Measurements from ENCODE around the gene MKS1. TPM values are rescaled to one million over a fixed set of nuclear protein-coding genes. Genes with fewer than 3 reads are reported as not detected.

Gene MKS1
- polyA plus RNA-seq, 2 of the 4 experiments (the other 2 are of a cell fraction) = 16.2 to 18.6 TPM

DNA sequence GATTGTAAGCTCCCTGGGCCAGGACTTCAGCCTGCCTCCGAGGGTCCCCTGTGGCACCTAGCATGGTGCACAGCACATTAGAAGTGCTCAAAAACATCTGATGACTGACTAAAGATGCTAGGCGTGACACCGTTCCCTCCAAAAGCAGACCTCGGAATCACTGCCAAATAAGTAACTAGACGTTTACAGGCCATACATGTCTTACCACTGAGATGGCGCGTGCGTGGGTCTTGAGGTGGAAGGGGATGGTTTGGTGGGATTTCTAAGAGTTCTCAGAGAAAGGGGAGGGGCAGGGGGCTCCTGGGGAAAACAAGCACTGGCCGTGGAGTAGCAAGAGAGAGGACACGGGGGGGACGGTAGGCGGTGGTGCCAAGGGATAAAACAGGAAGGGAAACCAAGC lies 49.3 kb upstream of the MKS1 start:
- DNase-seq (ENCODE audit: low read depth in 1 of 2, low spot score in 1 of 2) = no peak
- CTCF ChIA-PET = interaction anchor here (0.7 to 2.2 kb wide), 4 partner anchors 9 to 47 kb away, joined by 3 to 12 read pairs (median 4); no protein-coding TSS in a partner anchor

DNA sequence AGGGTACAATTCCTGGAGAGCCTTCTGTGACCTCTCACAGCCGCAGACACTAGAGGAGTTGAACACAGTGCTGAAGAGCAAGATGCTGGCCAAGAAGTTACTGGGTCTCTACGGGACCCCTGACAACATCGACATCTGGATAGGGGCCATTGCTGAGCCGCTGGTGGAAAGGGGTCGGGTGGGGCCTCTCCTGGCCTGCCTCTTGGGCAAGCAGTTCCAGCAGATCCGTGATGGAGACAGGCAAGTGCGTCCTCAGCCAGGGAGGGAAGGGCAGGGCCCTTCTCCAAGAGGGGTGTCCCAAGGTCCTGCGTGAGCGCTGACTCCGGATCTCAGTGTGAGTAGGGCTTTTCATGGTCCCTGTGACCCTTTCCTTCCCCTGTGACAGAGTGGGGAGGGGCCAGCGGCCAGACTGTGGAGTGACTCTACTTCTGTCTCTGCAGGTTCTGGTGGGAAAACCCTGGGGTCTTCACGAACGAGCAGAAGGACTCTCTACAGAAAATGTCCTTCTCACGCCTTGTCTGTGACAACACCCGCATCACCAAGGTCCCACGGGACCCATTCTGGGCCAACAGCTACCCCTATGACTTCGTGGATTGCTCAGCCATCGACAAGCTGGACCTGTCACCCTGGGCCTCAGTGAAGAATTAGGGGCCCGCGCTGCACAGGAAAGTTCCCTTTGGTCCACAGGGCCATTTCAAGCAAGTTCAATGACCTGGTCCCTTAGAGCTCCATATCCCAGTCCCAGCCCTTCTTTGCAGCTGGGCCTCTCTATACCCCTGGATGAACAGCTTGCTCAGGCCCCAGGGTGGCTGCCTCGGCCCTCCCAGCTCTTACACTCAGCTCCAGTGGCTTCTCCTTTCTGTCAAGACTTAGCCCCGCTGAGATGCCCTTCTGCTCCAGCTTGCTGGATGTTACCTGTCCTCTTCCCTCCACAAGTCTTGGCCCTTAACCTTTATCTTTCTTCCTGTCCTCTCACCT lies 48.6 kb upstream of the MKS1 start:
- FAIRE-seq (no peak), ATAC-seq (no peak), DNase-seq (ENCODE audit: low read depth in 1 of 2, low spot score in 1 of 2) (no peak)
- no peak overlapping the region for H3K27ac ChIP-seq
- TF ChIP-seq, protein P1, sequence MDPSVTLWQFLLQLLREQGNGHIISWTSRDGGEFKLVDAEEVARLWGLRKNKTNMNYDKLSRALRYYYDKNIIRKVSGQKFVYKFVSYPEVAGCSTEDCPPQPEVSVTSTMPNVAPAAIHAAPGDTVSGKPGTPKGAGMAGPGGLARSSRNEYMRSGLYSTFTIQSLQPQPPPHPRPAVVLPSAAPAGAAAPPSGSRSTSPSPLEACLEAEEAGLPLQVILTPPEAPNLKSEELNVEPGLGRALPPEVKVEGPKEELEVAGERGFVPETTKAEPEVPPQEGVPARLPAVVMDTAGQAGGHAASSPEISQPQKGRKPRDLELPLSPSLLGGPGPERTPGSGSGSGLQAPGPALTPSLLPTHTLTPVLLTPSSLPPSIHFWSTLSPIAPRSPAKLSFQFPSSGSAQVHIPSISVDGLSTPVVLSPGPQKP (IDR thresholded peaks at IDR 0.05; ENCODE audit: low read depth, low read length) = no peak
- no peak for TF ChIP-seq SMC3 (IDR thresholded peaks at IDR 0.05)
- no peak overlapping the region for H3K4me2 ChIP-seq
- no peak overlapping the region for H3K4me3 ChIP-seq
- no peaks in the 10 kb centered on the region for H3K4me1 ChIP-seq
- H3K9me3 ChIP-seq = no peaks in the 10 kb centered on the region
- 44% methylated on average over 22 of the region's 22 CpGs for WGBS (ENCODE audit: missing lambda C conversion rate)
- ChIA-PET POLR2A (no interaction called here), CTCF (interaction anchor here (0.7 to 2.2 kb wide), 4 partner anchors 9 to 47 kb away, joined by 3 to 12 read pairs (median 4); no protein-coding TSS in a partner anchor)

More for the DNA sequence above, 49.3 kb upstream of the MKS1 start:
- POLR2A ChIA-PET = no interaction called here
- 69% methylated on average over 12 of the region's 12 CpGs for WGBS (ENCODE audit: missing lambda C conversion rate)
- Histone ChIP-seq H3K27ac (no peak overlapping the region), H3K4me3 (no peak overlapping the region), H3K9me3 (no peaks in the 10 kb centered on the region), H3K4me1 (no peaks in the 10 kb centered on the region), H3K4me2 (no peak overlapping the region)
- FAIRE-seq (no peak), ATAC-seq (no peak)
- TF ChIP-seq RCOR1 (IDR thresholded peaks at IDR 0.05; ENCODE audit: low read depth, low read length) = no peak
- no peak for TF ChIP-seq HDAC2 (IDR thresholded peaks at IDR 0.05)
- TF ChIP-seq JUNB (IDR thresholded peaks at IDR 0.05) = no peak
- TF ChIP-seq ZC3H11A (IDR thresholded peaks at IDR 0.05) = no peak
- no peak for TF ChIP-seq EP300 (IDR thresholded peaks at IDR 0.05)
- no peak for TF ChIP-seq ESRRA (IDR thresholded peaks at IDR 0.05; ENCODE audit: borderline replicate concordance, low read length)
- no peak for TF ChIP-seq EHMT2 (IDR thresholded peaks at IDR 0.05; ENCODE audit: low read depth)
- TF ChIP-seq KDM1A (IDR thresholded peaks at IDR 0.05; ENCODE audit: low read depth) = no peak
- TF ChIP-seq, protein P2, sequence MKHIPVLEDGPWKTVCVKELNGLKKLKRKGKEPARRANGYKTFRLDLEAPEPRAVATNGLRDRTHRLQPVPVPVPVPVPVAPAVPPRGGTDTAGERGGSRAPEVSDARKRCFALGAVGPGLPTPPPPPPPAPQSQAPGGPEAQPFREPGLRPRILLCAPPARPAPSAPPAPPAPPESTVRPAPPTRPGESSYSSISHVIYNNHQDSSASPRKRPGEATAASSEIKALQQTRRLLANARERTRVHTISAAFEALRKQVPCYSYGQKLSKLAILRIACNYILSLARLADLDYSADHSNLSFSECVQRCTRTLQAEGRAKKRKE (CRISPR knock-in tag; IDR thresholded peaks at IDR 0.05; ENCODE audit: low read depth) = no peak
- no peak for TF ChIP-seq EHF (CRISPR knock-in tag; IDR thresholded peaks at IDR 0.05)
- TF ChIP-seq HOXB5 (CRISPR knock-in tag; IDR thresholded peaks at IDR 0.05) = no peak
- no peak for TF ChIP-seq ZFP36 (IDR thresholded peaks at IDR 0.05; ENCODE audit: borderline replicate concordance, partially characterized antibody)
- no peak for TF ChIP-seq TFCP2L1 (CRISPR knock-in tag; IDR thresholded peaks at IDR 0.05)
- no peak for TF ChIP-seq HOXA7 (CRISPR knock-in tag; IDR thresholded peaks at IDR 0.05)

DNA sequence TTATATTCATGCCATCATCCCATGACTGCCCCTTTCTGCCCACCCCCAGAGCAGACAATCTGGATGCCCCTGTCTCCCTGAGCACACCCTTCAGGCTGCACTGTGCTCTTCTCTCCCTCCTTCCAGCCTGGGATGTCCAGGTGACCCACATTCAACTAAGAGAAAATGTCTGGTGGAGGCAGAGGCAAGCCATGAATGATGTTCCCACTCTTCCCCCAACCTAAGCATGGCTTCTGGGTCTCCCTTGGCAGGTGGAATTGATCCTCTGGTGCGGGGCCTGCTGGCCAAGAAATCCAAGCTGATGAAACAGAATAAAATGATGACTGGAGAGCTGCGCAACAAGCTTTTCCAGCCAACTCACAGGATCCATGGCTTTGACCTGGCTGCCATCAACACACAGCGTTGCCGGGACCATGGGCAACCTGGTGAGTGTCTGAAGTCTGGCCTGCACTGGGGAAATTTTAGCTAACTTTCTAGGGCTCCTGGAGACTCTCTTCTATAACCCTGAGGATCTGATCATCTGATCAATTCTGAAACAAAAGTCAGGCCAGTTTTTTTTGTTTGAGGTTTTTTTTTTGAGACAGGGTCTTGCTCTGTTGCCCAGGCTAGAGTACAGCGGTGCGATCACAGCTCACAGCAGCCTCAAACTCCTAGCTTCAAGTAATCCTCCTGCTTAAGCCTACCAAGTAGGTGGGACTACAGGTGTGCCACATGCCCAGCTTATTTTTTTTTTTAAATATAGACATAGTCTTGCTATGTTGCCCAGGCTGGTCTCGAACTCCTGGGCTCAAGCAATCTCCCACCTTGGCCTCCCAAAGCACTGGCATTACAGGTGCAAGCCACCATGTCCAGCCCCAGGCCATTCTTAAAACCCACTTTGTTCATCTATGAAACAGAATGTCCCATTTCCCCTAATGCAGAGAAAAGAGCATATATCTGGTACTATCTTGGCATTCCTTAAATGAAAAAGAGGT lies 47.1 kb upstream of the MKS1 start:
- Histone ChIP-seq H3K4me1 (no peaks in the 10 kb centered on the region), H3K9me3 (no peaks in the 10 kb centered on the region; the same call in 2 of the 3 replicates), H3K27ac (no peak overlapping the region), H3K4me3 (no peak overlapping the region), H3K4me2 (no peak overlapping the region)
- DNase-seq (ENCODE audit: low read depth in 1 of 2, low spot score in 1 of 2) (no peak), FAIRE-seq (no peak), ATAC-seq (no peak)
- TF ChIP-seq RCOR1 (IDR thresholded peaks at IDR 0.05; ENCODE audit: low read depth, low read length) (no peak), RFX5 (IDR thresholded peaks at IDR 0.05) (no peak), NPAS2 (CRISPR knock-in tag; IDR thresholded peaks at IDR 0.05; ENCODE audit: borderline replicate concordance) (no peak)
- TF ChIP-seq, protein P2 (CRISPR knock-in tag; IDR thresholded peaks at IDR 0.05; ENCODE audit: low read depth) = no peak
- POLR2A ChIA-PET = no interaction called here
- WGBS (ENCODE audit: missing lambda C conversion rate) = 55% methylated on average over 7 of the region's 7 CpGs
- CTCF ChIA-PET = interaction anchor here (0.6 to 2.1 kb wide), 8 partner anchors 9 to 1447 kb away, joined by 3 to 11 read pairs (median 3); partner anchors contain the start of gene LPO
